Spleen (tissue), 11 donors: ENCODE data around the gene PRH2. TPM values are rescaled to one million over a fixed set of nuclear protein-coding genes. Genes with fewer than 3 reads are reported as not detected.

Experiments
- DNase-seq: peaks from one replicate; pipeline ENCODE4 v3.0.0-alpha.2; 2020
- H3K27ac ChIP-seq, 8 donors: fragments of 200-600 bp; sonication (generic) in 7 of 8; 1 replicate in 4 of 8; 2 replicates in 4 of 8; pipeline versions ENCODE4 v1.5.0 to v1.8.0; 2016 to 2021; ENCODE audit warnings: inconsistent platforms in 4 of 8, mild to moderate bottlenecking in 4 of 8, moderate library complexity in 1 of 8
- H3K27me3 ChIP-seq, 7 donors: fragments of 200-600 bp; sonication (generic) in 6 of 7; replicated peaks in 1 of 7; 1 replicate in 4 of 7; 2 replicates in 3 of 7; pipeline versions ENCODE4 v1.5.0 to v1.8.0; 2016 to 2021; ENCODE audit warnings: inconsistent platforms in 3 of 7, mild to moderate bottlenecking in 1 of 7
- H3K36me3 ChIP-seq, 6 donors: fragments of 200-600 bp; sonication (generic) in 5 of 6; 1 replicate in 4 of 6; 2 replicates in 2 of 6; pipeline versions ENCODE4 v1.5.0 to v1.8.0; 2016 to 2021; ENCODE audit warnings: inconsistent platforms in 2 of 6
- H3K4me1 ChIP-seq, 6 donors: fragments of 200-600 bp; sonication (generic) in 5 of 6; 1 replicate in 3 of 6; 2 replicates in 3 of 6; pipeline versions ENCODE4 v1.5.0 to v1.8.0; 2016 to 2021; ENCODE audit warnings: inconsistent platforms in 3 of 6
- H3K4me3 ChIP-seq, 8 donors: fragments of 200-600 bp; sonication (generic) in 7 of 8; 1 replicate in 4 of 8; 2 replicates in 4 of 8; pipeline versions ENCODE4 v1.5.0 to v1.8.0; 2016 to 2021; ENCODE audit warnings: inconsistent platforms in 4 of 8, mild to moderate bottlenecking in 4 of 8, moderate library complexity in 2 of 8
- H3K9me3 ChIP-seq, 8 donors: fragments of 200-600 bp; sonication (generic) in 7 of 8; 1 replicate in 4 of 8; 2 replicates in 4 of 8; pipeline versions ENCODE4 v1.5.0 to v1.8.0; 2016 to 2021; ENCODE audit warnings: inconsistent platforms in 4 of 8
- POLR2A ChIP-seq, 3 donors: fragments of 450-650 bp; IDR thresholded peaks; one replicate each; pipeline ENCODE4 v1.5.1; 2017; ENCODE audit warnings: antibody characterized with exemption in 3 of 3, mild to moderate bottlenecking in 1 of 3
- POLR2AphosphoS5 ChIP-seq, 3 donors: sonication (generic); formaldehyde crosslinking; IDR thresholded peaks; one replicate each; pipeline ENCODE4 v1.5.1; 2017; ENCODE audit warnings: antibody characterized with exemption in 3 of 3
- WGBS, 5 donors: extraction: QIAGEN DNeasy Blood & Tissue Kit in 3 of 5; methylation state at CpG; one replicate each; pipeline versions ENCODE4 v1.1.5 to v1.1.7; 2013 to 2018; 5-methylcytosine and 5-hydroxymethylcytosine counted together
- intact Hi-C: fragments of 100-400 bp; cut with DNase I; formaldehyde crosslinking; loops from one replicate; pipeline ENCODE4 v1.15.0; 2023; ENCODE audit warnings: low total_unique reads
- polyA plus RNA-seq, 3 donors: library from polyadenylated mRNA; stranded (reverse); fragments of 200-250 nt; gene quantifications; one replicate each; pipeline ENCODE4 v1.2.1, GENCODE V29; 2013
- total RNA-seq, 7 donors: library from RNA; depleted of rRNA in 3 of 7; stranded (reverse); fragments of >200 nt in 3 of 7; fragmentation: NEBNext Ultra II Directional in 4 of 7; extraction: Animal tissue kit (Norgen Biotek cat#: 25700) in 4 of 7; gene quantifications; one replicate each; pipeline versions ENCODE4 v1.1.0 to v1.2.1, GENCODE V29; 2016 to 2021
- TF ChIP-seq, protein P1 (sequence below), 11 experiments: fragments of 200-600 bp in 7 of 11; fragments of 450-650 bp in 4 of 11; sonication (generic) in 4 of 11; IDR thresholded peaks in 8 of 11; conservative IDR thresholded peaks in 3 of 11; 1 replicate in 7 of 11; 2 replicates in 4 of 11; pipeline versions ENCODE4 v1.4.0 to v1.8.0; 2016 to 2021; ENCODE audit warnings: antibody characterized with exemption in 11 of 11, inconsistent platforms in 4 of 11, mild to moderate bottlenecking in 1 of 11
- donor health status: healthy with polysubstance abuse.
- donor health status: DM: no; HTN: no; CAD: no; lungs with moderate emphysema.
- donor health status: DM: no; HTN: no; CAD: no.
- donor health status: Bipolar disorder and iron deficiency.
- donor health status: healthy.
- donor health status: DM: no; HTN: no; CAD: no.
- donor health status: DM: yes; HTN: yes; CAD: no.

The PRH2 gene
- total and polyA plus RNA-seq, 10 donors = 0.14 to 0.32 TPM; not detected in 8

DNA sequence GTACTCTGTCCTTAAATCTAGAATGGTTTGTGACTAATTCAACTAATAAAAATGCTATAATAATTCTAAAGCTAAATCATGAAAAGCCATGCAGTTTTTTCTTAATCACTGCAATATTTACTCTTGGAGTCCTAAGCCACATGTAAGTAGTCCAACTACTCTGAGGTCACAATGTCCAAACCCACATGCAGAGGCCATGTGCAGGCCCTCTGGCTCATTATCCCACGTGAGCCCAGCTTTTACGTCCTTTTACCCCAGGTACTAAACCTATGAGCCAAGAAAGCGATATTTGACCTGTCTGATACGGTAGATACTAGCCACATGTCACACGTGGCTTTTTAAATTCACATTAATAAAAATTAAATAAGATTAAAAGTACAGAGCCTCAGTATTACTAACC is 32.2 kb upstream of the PRH2 start:
- Histone ChIP-seq H3K4me1 (no peaks in the 10 kb centered on the region), H3K27me3 (no peaks in the 10 kb centered on the region), H3K27ac (no peak overlapping the region), H3K36me3 (peaks cover 0 to 9% (median 0%) of the 10 kb centered on the region in 6 donors), H3K4me3 (no peak overlapping the region), H3K9me3 (peaks cover 0 to 8% (median 2%) of the 10 kb centered on the region in 8 donors)
- WGBS, 5 donors = 95 to 97% (median 96%) methylated on average over 5 of the region's 5 CpGs
- intact Hi-C loops = no loop called here
- TF ChIP-seq POLR2AphosphoS5 (IDR thresholded peaks at IDR 0.05) = no peak
- TF ChIP-seq POLR2A (IDR thresholded peaks at IDR 0.05) = no peak
- TF ChIP-seq, protein P1, sequence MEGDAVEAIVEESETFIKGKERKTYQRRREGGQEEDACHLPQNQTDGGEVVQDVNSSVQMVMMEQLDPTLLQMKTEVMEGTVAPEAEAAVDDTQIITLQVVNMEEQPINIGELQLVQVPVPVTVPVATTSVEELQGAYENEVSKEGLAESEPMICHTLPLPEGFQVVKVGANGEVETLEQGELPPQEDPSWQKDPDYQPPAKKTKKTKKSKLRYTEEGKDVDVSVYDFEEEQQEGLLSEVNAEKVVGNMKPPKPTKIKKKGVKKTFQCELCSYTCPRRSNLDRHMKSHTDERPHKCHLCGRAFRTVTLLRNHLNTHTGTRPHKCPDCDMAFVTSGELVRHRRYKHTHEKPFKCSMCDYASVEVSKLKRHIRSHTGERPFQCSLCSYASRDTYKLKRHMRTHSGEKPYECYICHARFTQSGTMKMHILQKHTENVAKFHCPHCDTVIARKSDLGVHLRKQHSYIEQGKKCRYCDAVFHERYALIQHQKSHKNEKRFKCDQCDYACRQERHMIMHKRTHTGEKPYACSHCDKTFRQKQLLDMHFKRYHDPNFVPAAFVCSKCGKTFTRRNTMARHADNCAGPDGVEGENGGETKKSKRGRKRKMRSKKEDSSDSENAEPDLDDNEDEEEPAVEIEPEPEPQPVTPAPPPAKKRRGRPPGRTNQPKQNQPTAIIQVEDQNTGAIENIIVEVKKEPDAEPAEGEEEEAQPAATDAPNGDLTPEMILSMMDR (IDR thresholded peaks at IDR 0.05 in 8 of 11, conservative IDR thresholded peaks at IDR 0.05 in 3 of 11) = no peak
- no peak for DNase-seq

DNA sequence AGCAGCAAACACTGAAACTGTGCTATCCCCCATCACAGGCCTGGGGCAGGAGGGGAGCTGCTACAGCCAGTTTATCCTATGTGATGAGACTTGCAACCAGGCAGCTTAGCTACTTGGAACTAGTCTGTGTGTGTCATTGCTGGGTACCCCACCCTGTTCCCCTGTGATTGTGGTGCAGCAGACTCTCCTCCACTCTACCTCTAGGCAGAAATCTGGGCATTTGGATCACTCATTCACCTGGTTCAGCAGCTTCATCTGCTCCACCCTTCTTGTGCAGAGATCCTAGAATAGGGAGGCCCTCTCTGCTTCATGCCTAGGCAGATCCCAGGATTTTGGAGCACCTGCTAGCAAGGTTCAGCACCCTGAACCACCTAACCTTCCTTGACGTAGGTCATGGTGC is 28.5 kb upstream of the PRH2 start:
- intact Hi-C loops = no loop called here
- 87 to 100% (median 88%) methylated on average over 1 of the region's 1 CpG for WGBS, 5 donors
- no peak for DNase-seq
- Histone ChIP-seq H3K4me1 (no peaks in the 10 kb centered on the region), H3K4me3 (no peak overlapping the region), H3K27me3 (no peaks in the 10 kb centered on the region), H3K36me3 (peaks cover 0 to 13% (median 0%) of the 10 kb centered on the region in 6 donors), H3K9me3 (peaks cover 0 to 45% (median 38%) of the 10 kb centered on the region in 8 donors), H3K27ac (no peak overlapping the region)
- TF ChIP-seq, protein P1 (IDR thresholded peaks at IDR 0.05 in 8 of 11, conservative IDR thresholded peaks at IDR 0.05 in 3 of 11) = no peak
- TF ChIP-seq POLR2A (IDR thresholded peaks at IDR 0.05) (no peak), POLR2AphosphoS5 (IDR thresholded peaks at IDR 0.05) (no peak)

DNA sequence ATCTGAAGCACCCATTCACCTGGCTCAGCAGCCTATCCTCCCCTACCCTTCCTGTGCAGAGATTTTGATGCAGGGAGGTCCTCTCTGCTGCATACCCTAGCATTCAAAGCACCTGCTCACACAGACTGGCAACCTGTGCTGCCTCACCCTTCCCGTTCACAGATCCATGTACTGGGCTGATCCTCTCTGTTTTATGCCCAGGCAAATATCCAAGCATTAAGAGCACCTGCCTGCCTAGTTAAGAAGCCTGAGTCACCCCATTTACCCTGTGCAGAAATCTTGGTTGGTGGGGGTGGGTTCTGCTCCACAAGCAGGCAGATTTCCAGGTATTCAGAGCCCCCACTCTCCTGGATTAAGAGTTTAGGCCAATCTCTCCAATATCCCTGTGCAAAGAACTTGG is 28.1 kb upstream of the PRH2 start:
- H3K4me1 ChIP-seq = no peaks in the 10 kb centered on the region
- DNase-seq = no peak
- intact Hi-C loops = no loop called here
- peaks cover 0 to 49% (median 43%) of the 10 kb centered on the region in 8 donors for H3K9me3 ChIP-seq
- H3K4me3 ChIP-seq = no peak overlapping the region
- H3K36me3 ChIP-seq = peaks cover 0 to 14% (median 0%) of the 10 kb centered on the region in 6 donors
- no peak for TF ChIP-seq POLR2AphosphoS5 (IDR thresholded peaks at IDR 0.05)
- TF ChIP-seq POLR2A (IDR thresholded peaks at IDR 0.05) = no peak
- TF ChIP-seq, protein P1 (IDR thresholded peaks at IDR 0.05 in 8 of 11, conservative IDR thresholded peaks at IDR 0.05 in 3 of 11) = no peak
- no peak overlapping the region for H3K27ac ChIP-seq
- WGBS, 5 donors = 91 to 100% (median 98%) methylated on average over 1 of the region's 1 CpG; no CpG with 5 or more reads in 1 of the 5 donors
- H3K27me3 ChIP-seq = no peaks in the 10 kb centered on the region

DNA sequence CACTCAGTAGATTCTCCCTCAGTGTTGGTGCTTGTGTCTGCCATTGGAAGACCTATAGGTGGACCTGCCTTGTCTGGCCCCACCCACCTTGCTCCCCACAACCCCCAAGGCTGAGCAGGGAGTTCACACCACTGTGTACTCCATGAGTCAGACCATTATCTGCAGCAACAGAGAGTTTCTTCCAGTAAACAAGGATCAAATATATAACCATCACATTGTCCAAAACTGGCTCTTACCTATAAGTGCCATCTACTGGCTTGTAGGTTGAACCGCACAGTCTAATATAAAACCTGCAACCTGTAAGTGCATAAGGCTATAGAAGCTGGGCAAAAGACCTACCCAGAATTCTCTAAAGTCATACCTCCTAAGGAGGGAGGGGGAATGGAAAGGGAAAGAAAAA is 27.6 kb upstream of the PRH2 start:
- intact Hi-C loops = no loop called here
- Histone ChIP-seq H3K36me3 (peaks cover 0 to 14% (median 0%) of the 10 kb centered on the region in 6 donors), H3K9me3 (peaks cover 0 to 54% (median 47%) of the 10 kb centered on the region in 8 donors), H3K4me1 (no peaks in the 10 kb centered on the region), H3K27ac (no peak overlapping the region), H3K4me3 (no peak overlapping the region), H3K27me3 (no peaks in the 10 kb centered on the region)
- TF ChIP-seq POLR2AphosphoS5 (IDR thresholded peaks at IDR 0.05) (no peak), POLR2A (IDR thresholded peaks at IDR 0.05) (no peak)
- TF ChIP-seq, protein P1 (IDR thresholded peaks at IDR 0.05 in 8 of 11, conservative IDR thresholded peaks at IDR 0.05 in 3 of 11) = no peak
- no peak for DNase-seq
- 97 to 100% (median 98%) methylated on average over 1 of the region's 1 CpG for WGBS, 5 donors
